ENCODE measurements around the gene DNHD1.

DNHD1 gene

GRCh38 chr11:6457581-6458320 is 39.3 kb upstream of the DNHD1 start:
- no peak for DNase-seq
- no peak for TF ChIP-seq CTCF (IDR thresholded peaks at IDR 0.05; ENCODE audit: low read depth, low read length)
- H3K27me3 ChIP-seq: no peaks in the 10 kb centered on the region
- no peak overlapping the region for H3K4me3 ChIP-seq (ENCODE audit: low read depth, low read length)
- no peaks in the 10 kb centered on the region for H3K36me3 ChIP-seq
- H3K4me1 ChIP-seq: no peaks in the 10 kb centered on the region
- no peaks in the 10 kb centered on the region for H3K9me3 ChIP-seq

DNA sequence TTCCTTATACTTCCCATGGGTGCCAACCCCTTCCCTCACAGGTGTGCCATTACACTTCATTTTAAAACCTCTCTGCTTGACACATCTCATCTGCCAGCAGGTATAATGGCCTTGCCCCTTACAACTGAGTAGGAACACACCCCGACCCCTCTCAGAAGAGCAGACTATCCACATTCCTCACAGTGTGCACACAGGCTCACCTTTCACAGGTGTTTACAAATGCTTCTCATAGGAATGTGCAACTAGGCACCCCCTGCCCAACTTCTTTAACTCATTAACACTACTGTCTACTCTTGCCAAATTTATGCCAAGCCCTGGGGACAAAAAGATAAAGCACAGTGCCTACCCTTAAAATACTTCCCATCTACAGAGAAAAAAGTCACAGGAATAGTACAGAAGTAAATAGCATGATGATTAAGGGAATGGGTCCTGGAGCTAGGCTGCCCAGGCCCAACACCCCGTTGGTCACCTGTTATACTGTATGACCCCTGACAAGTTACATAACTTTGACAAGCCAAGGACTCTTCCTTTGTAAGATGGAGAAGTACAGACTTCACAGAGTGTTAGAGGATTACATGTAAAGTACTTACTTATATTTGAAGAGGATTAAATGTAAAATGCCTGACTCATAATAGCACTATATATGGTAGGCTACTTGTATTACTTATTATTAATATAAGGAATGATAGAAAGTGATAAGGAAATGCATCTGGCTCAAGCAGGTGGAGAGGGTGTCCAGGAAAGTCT is 38.6 kb upstream of the DNHD1 start:
- no peak for TF ChIP-seq CTCF (IDR thresholded peaks at IDR 0.05; ENCODE audit: low read depth, low read length)
- no peak overlapping the region for H3K4me3 ChIP-seq (ENCODE audit: low read depth, low read length)
- no peaks in the 10 kb centered on the region for H3K36me3 ChIP-seq
- no peaks in the 10 kb centered on the region for H3K9me3 ChIP-seq
- no peaks in the 10 kb centered on the region for H3K4me1 ChIP-seq
- DNase-seq: no peak
- H3K27me3 ChIP-seq: no peaks in the 10 kb centered on the region

DNA sequence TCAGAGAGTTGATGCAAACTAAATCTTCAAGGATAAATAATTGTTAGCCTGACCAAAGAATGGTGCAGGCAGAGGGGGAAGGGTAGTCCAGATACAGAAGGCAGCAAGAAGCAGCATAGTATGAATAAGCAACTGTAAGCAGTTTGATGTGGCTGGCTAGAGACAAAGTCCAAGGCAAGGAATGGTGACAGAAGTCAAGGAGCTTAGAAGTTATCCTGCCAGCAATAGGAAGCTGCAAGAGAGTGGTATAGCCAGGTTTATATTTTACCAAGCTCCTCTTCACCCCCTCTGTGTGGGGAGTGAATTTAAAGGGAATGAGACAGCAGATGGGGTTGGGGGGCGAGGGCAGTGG is 38.0 kb upstream of the DNHD1 start:
- DNase-seq: no peak
- Histone ChIP-seq H3K9me3 (no peaks in the 10 kb centered on the region), H3K4me3 (ENCODE audit: low read depth, low read length) (no peak overlapping the region), H3K36me3 (no peaks in the 10 kb centered on the region), H3K4me1 (no peaks in the 10 kb centered on the region), H3K27me3 (no peaks in the 10 kb centered on the region)
- no peak for TF ChIP-seq CTCF (IDR thresholded peaks at IDR 0.05; ENCODE audit: low read depth, low read length)

GRCh38 chr11:6468712-6469495 is 28.2 kb upstream of the DNHD1 start:
- H3K4me1 ChIP-seq: peaks cover 9% of the 10 kb centered on the region
- peak; percentile 91 for DNase-seq
- no peaks in the 10 kb centered on the region for H3K36me3 ChIP-seq
- no peak overlapping the region; the same call in 1 of the 2 replicates for H3K4me3 ChIP-seq (ENCODE audit: low read depth, low read length)
- no peaks in the 10 kb centered on the region for H3K27me3 ChIP-seq
- TF ChIP-seq CTCF (IDR thresholded peaks at IDR 0.05; ENCODE audit: low read depth, low read length): no peak
- H3K9me3 ChIP-seq: no peaks in the 10 kb centered on the region

GRCh38 chr11:6469599-6469998 is 27.5 kb upstream of the DNHD1 start:
- H3K9me3 ChIP-seq: no peaks in the 10 kb centered on the region
- H3K4me3 ChIP-seq (ENCODE audit: low read depth, low read length): no peak overlapping the region
- no peaks in the 10 kb centered on the region for H3K27me3 ChIP-seq
- no peak for DNase-seq
- peaks cover 9% of the 10 kb centered on the region for H3K4me1 ChIP-seq
- no peak for TF ChIP-seq CTCF (IDR thresholded peaks at IDR 0.05; ENCODE audit: low read depth, low read length)
- no peaks in the 10 kb centered on the region for H3K36me3 ChIP-seq

Measured in BE2C (cell line).